Astrocyte of the cerebellum (primary cell): ENCODE measurements around the gene UBC.

Experiments used
- DNase-seq: peaks from one replicate; pipeline ENCODE4 v3.0.0-alpha.2; 2011; ENCODE audit warnings: low read depth
- H3K4me3 ChIP-seq: 2 replicates; pipeline ENCODE4 v1.5.1; 2011; ENCODE audit warnings: mild to moderate bottlenecking, low read depth, low read length, moderate library complexity
- CTCF ChIP-seq: IDR thresholded peaks from 2 replicates; pipeline ENCODE4 v1.5.1; 2012; ENCODE audit warnings: low read length, low read depth, moderate library complexity, mild to moderate bottlenecking; ENCODE audit errors: missing control alignments
- in situ Hi-C: cut with HindIII; loops from 2 replicates; pipeline ENCODE4 v1.10.0; 2017; ENCODE audit warnings: low sequenced_read_pairs

UBC gene

DNA sequence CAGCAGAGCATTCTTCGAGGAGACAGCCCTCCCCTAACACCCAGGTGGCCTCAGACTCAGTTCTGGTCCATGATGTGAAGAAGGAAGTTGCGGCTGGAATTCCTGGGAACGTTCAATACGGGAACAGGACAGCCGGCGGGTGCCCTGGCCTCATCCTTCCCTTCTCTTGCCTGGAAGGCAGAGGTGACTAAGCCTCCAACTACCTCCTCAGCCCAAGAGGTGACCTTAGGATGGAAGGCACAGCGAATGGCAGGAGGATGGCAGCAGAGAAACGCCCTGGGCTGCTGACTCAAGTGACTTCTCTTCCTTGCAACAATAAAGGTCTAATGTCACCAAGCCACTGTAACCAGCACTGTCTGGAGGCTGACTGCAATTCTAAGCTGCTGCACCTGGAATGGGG, 38.4 kb upstream of the UBC start:
- in situ Hi-C loops = no loop called here
- no peak for DNase-seq
- no peak for TF ChIP-seq CTCF
- no peak overlapping the region for H3K4me3 ChIP-seq

DNA sequence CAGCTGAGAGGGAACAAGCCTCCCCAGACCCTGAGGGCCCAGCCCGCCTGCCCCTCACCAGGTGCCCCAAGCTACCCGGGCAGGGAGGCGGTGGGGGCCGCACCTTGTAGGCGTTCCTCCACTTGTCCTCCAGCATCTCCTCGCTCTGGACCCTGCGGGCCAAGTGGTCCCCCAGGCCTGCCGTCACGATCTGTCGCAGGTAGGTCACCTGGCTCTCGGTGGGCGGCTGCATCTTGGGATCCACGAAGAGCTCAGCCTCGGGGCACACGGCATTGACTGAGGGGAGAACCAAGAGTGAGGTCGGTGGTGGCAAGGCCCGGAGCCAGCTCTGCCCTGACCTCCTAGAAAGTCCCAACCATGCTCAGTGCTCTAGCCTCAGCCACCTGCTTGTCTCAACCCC, 37.8 kb upstream of the UBC start:
- no peak for DNase-seq
- no peak overlapping the region for H3K4me3 ChIP-seq
- in situ Hi-C loops = no loop called here
- no peak for TF ChIP-seq CTCF

DNA sequence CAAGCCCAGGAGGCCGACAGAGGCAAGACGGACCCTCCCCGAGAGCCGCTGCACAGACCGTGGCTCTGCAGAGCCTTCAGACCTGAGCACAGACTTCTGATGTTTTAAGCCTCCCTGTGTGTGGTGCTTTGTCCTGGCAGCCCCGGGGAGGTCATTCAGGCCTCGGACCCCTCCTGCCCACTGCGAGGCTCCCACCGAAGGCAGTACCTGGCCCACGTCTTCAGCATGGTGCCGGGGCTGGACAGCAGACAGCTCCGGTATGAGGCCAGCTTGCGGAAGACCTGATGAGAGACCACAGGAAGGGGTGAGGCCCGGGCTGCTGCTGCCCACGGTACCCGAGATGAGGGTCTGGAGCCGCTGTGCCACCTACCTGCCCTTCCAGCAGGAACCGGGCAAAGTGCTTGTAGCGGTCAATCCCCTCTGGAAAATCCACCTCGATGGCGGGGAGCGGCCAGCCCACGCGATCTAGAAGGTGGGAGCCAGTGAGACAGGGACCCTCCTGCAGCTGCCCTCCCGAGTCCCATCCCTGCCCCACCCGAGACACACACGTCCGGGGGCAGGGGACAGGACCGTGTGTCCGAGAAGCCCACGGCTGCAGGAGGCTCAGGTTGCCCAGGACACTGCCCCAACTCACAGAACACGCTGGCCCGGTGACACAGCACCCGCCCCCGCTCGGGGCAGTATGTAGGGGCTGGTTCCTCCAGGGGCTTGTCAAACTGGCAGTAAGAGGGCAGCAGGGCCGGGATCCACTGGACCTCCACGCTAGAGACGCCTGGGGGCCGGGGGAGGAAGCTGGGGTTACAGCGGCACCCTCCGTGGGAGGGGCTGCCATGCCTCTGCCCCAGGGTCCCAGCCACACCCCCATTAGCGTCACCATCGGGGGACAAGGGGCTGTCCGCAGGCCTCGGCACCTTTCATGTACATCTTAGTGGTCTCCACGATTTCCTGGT, 35.6 kb upstream of the UBC start:
- DNase-seq = no peak
- TF ChIP-seq CTCF = no peak
- in situ Hi-C loops = no loop called here

GRCh38 chr12:124949066-124949465, 34.6 kb upstream of the UBC start:
- TF ChIP-seq CTCF = no peak
- in situ Hi-C loops = no loop called here
- H3K4me3 ChIP-seq = no peak overlapping the region
- DNase-seq = no peak

More for the DNA sequence above, 35.6 kb upstream of the UBC start:
- H3K4me3 ChIP-seq = no peak overlapping the region

GRCh38 chr12:124947561-124948398, 33.3 kb upstream of the UBC start:
- no peak for TF ChIP-seq CTCF
- in situ Hi-C loops = no loop called here
- DNase-seq = no peak
- H3K4me3 ChIP-seq = no peak overlapping the region

DNA sequence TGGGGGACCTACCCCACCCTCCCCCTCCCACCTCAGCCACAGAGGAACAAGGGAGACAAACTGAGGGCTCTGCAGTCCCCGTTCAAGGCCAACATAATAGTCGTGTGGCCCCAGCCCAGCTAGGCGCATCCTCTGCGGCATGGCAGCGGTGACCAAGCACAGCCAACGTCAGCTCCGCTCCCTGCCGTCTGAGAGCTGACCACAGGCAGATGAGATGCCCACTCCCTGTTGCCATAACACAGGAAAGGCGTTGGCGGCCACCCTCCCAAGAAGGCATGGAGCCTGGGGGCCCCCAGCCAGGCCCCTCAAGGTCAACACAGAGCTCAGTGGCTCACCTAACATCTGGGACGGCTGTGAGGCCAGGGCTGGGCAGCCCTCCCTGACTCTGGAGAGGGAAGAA, 32.6 kb upstream of the UBC start:
- DNase-seq = no peak
- no peak overlapping the region for H3K4me3 ChIP-seq
- no peak for TF ChIP-seq CTCF
- in situ Hi-C loops = no loop called here
